ENCODE data around the gene CNNM2.

CNNM2 gene

DNA sequence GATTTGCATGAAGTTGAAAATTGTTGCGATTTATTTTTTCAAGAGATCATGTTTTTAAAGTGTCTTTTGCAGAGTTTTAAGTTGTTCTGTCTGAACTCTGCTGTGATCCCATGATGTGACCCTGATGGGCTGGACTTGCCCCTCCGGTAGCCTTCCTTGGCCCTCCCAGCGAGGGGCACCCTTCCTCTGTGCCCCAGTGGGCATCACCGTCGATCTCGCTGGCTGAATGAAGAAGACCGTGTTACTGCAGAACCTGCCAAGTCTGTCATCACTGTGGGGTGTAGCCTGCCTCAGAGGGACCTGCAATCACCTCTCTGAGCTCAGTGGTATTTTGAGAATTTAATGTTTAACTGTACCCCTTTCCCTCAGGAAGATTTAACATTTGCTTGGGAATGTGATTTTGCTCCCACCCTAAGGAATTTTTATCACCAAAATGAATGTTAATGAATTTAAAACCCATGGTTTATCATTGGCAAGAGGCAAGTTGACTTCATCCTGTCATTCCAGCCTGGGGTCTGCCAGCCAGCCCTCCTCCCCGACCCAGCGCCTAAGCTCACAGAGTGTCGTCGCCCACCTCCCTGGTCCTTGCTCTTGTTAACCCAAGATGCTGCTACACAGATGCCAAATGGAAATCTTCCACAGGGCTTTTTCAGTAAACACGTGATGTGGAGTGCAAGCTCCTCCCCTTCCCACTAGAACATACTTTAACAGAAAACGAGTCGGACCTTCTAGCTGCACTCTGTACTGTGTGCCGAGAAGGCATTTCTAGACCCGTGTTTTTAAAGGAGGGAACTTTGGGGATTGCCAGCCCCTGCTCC, 159.6 kb downstream of the CNNM2 start:
- H3K36me3 ChIP-seq (ENCODE audit: insufficient read depth, low read length), result peaks cover 8% of the 10 kb centered on the region
- H3K9ac ChIP-seq (ENCODE audit: low read depth, low read length), result no peak overlapping the region
- no peak overlapping the region for H3K4me3 ChIP-seq (ENCODE audit: low read length)
- no peaks in the 10 kb centered on the region for H3K4me1 ChIP-seq (ENCODE audit: insufficient read depth, low read length)
- H3K27me3 ChIP-seq (ENCODE audit: insufficient read depth, low read length), result no peaks in the 10 kb centered on the region
- WGBS, result 89% methylated on average over 16 of the region's 16 CpGs
- no peak overlapping the region for H3K27ac ChIP-seq (ENCODE audit: low read depth, low read length)
- H3K9me3 ChIP-seq (ENCODE audit: insufficient read depth, low read depth, low read length), result no peaks in the 10 kb centered on the region

DNA sequence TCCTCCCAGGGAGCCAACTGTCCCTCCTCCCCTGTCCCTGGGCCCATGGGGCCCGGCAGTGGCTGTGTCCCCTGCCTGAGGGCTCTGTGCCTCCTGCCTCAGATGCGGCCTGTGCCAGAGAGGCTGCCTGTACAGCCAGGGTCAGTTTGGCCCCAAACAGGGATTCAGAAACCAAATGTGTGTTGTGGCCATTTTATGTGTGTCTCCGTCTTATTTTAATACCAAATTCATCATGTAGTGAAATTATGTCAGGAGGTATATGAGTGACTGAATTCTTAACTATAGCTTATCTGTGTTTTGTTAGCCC, 160.2 kb downstream of the CNNM2 start:
- WGBS, result 87% methylated on average over 3 of the region's 3 CpGs
- Histone ChIP-seq H3K4me3 (ENCODE audit: low read length) (no peak overlapping the region), H3K27ac (ENCODE audit: low read depth, low read length) (no peak overlapping the region), H3K4me1 (ENCODE audit: insufficient read depth, low read length) (no peaks in the 10 kb centered on the region), H3K9me3 (ENCODE audit: insufficient read depth, low read depth, low read length) (no peaks in the 10 kb centered on the region), H3K9ac (ENCODE audit: low read depth, low read length) (no peak overlapping the region), H3K27me3 (ENCODE audit: insufficient read depth, low read length) (no peaks in the 10 kb centered on the region), H3K36me3 (ENCODE audit: insufficient read depth, low read length) (peaks cover 10% of the 10 kb centered on the region)

DNA sequence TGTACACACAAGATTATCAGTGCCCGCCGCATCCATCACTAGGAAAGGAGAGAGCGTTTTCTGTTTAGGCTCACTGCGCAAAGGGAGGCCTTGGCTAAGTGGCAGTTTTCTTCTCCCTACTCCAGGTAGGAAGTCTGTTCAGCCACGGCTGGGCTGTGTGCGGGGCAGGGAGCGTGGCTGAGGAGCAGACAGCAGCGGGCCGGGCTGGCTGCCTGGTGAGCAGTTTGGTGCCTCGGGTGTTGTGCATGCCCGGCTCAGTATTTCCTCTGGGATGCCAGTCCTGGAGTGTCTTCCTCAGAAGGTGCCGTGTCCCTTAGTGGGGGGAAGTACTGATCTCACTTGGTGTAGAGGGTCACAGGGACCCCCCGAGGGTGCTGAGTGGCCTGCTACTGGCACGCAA, 160.6 kb downstream of the CNNM2 start:
- Histone ChIP-seq H3K4me1 (ENCODE audit: insufficient read depth, low read length) (no peaks in the 10 kb centered on the region), H3K27me3 (ENCODE audit: insufficient read depth, low read length) (no peaks in the 10 kb centered on the region), H3K27ac (ENCODE audit: low read depth, low read length) (no peak overlapping the region), H3K9me3 (ENCODE audit: insufficient read depth, low read depth, low read length) (no peaks in the 10 kb centered on the region), H3K36me3 (ENCODE audit: insufficient read depth, low read length) (peaks cover 14% of the 10 kb centered on the region), H3K4me3 (ENCODE audit: low read length) (no peak overlapping the region), H3K9ac (ENCODE audit: low read depth, low read length) (no peak overlapping the region)
- WGBS, result 92% methylated on average over 14 of the region's 14 CpGs

DNA sequence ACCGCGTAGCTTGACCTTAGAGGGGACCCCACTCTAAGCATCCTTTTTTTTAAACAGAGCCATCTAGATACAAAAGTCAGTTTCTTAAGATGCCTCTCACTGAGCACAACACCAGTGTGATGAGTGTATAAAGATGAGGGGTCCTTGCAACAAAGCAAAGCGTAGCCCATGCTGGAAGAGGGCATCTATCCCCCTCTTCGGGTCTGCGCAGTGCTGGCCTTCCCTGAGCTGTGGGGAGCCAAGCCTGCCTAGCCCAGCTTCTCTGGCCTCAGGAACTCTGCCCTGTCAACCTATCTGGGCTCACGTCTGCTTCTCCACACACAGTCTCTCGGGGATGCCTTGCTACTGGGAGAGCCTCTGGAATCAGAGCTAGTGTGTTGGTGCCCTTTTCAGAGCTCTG, 161.0 kb downstream of the CNNM2 start:
- Histone ChIP-seq H3K9ac (ENCODE audit: low read depth, low read length) (no peak overlapping the region), H3K9me3 (ENCODE audit: insufficient read depth, low read depth, low read length) (no peaks in the 10 kb centered on the region), H3K4me3 (ENCODE audit: low read length) (no peak overlapping the region), H3K27ac (ENCODE audit: low read depth, low read length) (no peak overlapping the region), H3K27me3 (ENCODE audit: insufficient read depth, low read length) (no peaks in the 10 kb centered on the region), H3K36me3 (ENCODE audit: insufficient read depth, low read length) (peaks cover 18% of the 10 kb centered on the region), H3K4me1 (ENCODE audit: insufficient read depth, low read length) (no peaks in the 10 kb centered on the region)
- 97% methylated on average over 7 of the region's 7 CpGs for WGBS

DNA sequence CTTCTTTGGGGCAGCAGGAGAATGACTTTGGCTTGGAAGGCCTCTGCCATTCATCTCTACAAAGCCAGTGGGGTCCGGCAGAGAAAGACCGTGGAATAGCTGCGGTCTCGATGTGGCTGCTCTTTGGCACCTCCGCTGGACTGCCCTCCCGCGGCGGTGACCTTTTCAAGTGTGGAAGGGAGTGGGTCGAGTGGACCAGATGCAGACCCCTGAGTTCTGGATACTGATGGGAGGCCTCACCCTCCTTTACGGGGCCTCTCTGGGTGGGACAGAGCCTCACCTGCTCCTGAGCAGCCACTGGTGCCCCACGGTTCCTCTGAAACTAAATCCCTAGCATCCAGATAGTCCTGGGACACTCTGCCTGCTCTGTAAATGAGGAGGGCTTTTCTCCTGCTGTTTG, 161.9 kb downstream of the CNNM2 start:
- Histone ChIP-seq H3K9ac (ENCODE audit: low read depth, low read length) (no peak overlapping the region), H3K27ac (ENCODE audit: low read depth, low read length) (no peak overlapping the region), H3K9me3 (ENCODE audit: insufficient read depth, low read depth, low read length) (no peaks in the 10 kb centered on the region), H3K4me3 (ENCODE audit: low read length) (no peak overlapping the region), H3K27me3 (ENCODE audit: insufficient read depth, low read length) (no peaks in the 10 kb centered on the region), H3K36me3 (ENCODE audit: insufficient read depth, low read length) (peaks cover 20% of the 10 kb centered on the region), H3K4me1 (ENCODE audit: insufficient read depth, low read length) (no peaks in the 10 kb centered on the region)
- WGBS, result 91% methylated on average over 11 of the region's 11 CpGs

DNA sequence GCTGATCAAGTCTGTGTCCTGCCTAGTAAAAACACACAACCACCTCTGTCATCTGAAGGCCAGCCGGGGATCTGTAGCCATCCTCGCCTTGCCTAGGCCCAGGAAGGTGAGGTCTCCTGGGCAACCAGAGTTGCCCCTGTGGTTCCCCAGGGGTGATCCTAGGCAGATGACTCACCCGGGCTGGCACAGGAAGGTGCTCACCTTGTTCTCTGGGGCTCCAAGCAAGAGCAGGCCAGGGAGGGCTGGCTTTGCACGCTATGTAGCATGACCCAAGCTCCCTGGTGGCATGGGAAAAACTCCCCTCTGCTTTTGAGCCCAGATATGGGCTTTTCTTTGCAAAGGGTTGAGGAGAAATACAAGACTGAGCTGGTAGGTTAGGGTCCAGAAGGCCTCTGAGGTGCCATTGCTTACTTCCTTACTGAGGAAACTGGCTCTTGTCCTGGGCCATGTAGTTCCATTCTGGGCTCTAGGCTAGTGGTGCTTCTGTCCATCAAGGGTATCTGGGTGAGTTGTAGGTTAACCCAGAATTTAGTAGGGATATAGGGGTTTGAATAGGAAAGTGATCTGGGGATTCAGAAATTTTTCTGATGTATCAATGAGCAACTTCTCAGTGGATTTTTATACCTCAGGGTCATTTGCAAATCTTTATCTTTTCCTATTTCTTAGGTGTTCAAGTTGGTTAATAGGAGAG, 162.9 kb downstream of the CNNM2 start:
- H3K27me3 ChIP-seq (ENCODE audit: insufficient read depth, low read length), result no peaks in the 10 kb centered on the region
- no peak overlapping the region for H3K9ac ChIP-seq (ENCODE audit: low read depth, low read length)
- H3K27ac ChIP-seq (ENCODE audit: low read depth, low read length), result no peak overlapping the region
- no peak overlapping the region for H3K4me3 ChIP-seq (ENCODE audit: low read length)
- H3K36me3 ChIP-seq (ENCODE audit: insufficient read depth, low read length), result peaks cover 31% of the 10 kb centered on the region
- H3K4me1 ChIP-seq (ENCODE audit: insufficient read depth, low read length), result no peaks in the 10 kb centered on the region
- WGBS, result 93% methylated on average over 4 of the region's 4 CpGs
- no peaks in the 10 kb centered on the region for H3K9me3 ChIP-seq (ENCODE audit: insufficient read depth, low read depth, low read length)

DNA sequence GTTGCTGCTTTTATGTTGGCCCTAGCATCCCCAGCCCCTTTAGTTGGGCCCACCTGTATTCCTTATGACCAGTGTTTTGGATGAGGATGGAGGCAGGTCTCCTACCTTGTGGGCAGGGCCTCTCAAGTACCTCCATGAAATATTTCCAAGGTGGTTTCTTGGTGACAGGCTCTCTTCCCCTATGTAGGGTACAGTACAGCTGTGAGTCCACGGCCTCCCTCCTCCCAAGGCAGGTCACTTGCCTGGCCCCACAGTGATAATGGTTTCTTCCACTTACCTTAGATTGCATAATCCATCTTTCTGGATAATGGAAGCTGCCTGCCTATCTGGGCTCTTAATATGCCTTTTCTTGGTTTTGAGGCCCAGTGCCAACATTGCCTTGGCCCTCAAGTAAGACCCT, 164.6 kb downstream of the CNNM2 start:
- no peak overlapping the region for H3K4me3 ChIP-seq (ENCODE audit: low read length)
- 94% methylated on average over 1 of the region's 1 CpG for WGBS
- no peaks in the 10 kb centered on the region for H3K9me3 ChIP-seq (ENCODE audit: insufficient read depth, low read depth, low read length)
- no peaks in the 10 kb centered on the region for H3K4me1 ChIP-seq (ENCODE audit: insufficient read depth, low read length)
- H3K36me3 ChIP-seq (ENCODE audit: insufficient read depth, low read length), result peaks cover 36% of the 10 kb centered on the region
- no peaks in the 10 kb centered on the region for H3K27me3 ChIP-seq (ENCODE audit: insufficient read depth, low read length)
- H3K9ac ChIP-seq (ENCODE audit: low read depth, low read length), result no peak overlapping the region
- no peak overlapping the region for H3K27ac ChIP-seq (ENCODE audit: low read depth, low read length)

DNA sequence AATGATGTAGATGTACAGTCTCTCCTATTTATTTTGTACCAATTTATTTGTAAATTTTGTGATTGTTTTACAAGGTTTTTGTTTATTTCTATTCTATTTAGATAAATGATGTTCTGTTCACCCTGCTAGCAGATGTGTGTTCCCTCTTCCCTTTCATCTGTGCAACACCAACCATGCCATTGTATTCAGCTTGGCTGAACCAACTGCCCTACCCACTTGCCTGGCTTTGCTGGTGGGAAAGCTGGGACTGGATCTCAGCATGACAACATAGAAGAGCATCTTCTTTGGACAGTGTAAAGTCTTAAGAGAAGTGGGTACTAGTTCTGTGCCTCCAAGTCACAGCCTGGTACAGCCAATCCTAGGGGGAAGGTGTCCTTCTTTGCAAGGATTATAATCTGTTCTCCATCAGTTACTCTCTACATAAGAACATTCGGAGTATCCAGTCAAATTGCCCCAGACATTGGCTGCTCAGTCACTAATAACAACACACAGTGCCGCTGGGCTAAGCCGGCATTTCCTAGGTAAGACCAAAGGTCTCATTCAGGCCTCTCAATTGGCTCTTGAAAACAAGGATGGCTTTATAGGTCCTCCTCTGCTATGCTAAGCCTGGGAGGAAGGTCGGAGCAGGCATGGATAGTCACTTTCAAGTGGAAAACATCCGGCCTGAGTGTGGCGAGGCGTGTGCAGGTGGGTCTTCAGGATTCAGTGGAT, 165.3 kb downstream of the CNNM2 start:
- no peaks in the 10 kb centered on the region for H3K9me3 ChIP-seq (ENCODE audit: insufficient read depth, low read depth, low read length)
- H3K9ac ChIP-seq (ENCODE audit: low read depth, low read length), result no peak overlapping the region
- H3K36me3 ChIP-seq (ENCODE audit: insufficient read depth, low read length), result peaks cover 42% of the 10 kb centered on the region
- no peak overlapping the region for H3K4me3 ChIP-seq (ENCODE audit: low read length)
- no peaks in the 10 kb centered on the region for H3K4me1 ChIP-seq (ENCODE audit: insufficient read depth, low read length)
- H3K27ac ChIP-seq (ENCODE audit: low read depth, low read length), result no peak overlapping the region
- 95% methylated on average over 7 of the region's 7 CpGs for WGBS
- H3K27me3 ChIP-seq (ENCODE audit: insufficient read depth, low read length), result no peaks in the 10 kb centered on the region

DNA sequence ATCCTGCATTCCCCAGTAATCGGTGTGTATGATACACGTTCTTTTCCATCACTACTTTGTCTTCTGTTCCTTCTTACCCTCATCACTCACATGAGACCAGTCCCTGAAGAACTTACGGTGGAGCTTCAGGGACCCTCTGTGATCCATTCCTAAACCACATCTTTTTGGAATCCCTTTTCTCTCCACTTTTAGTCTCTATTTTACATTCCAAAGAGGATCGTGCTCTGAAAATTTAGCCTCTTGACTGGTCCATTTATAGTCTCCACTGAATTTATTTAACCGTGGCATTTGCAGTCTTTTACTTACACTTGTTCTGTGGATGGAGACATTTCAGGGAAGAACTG, 165.9 kb downstream of the CNNM2 start:
- WGBS, result 93% methylated on average over 5 of the region's 5 CpGs
- peaks cover 47% of the 10 kb centered on the region for H3K36me3 ChIP-seq (ENCODE audit: insufficient read depth, low read length)

DNA sequence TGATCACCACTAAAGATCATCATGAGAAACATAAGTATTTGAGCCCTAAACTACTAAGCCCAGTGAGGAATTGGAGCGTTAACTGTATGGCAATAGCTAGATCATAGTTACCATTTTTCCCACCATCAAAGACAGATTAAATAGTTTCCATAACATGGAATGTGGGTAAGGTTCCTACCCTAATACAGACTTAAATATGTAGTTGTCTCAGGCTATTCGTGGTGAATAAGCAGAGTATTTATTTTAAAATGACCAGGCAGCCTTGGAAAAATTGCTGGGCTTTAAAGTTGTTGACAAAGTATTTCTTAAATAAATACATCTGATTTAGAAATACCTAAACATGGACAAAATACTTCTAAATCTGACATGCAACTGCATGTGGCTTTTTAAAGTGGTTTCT, 168.2 kb downstream of the CNNM2 start:
- no peaks in the 10 kb centered on the region for H3K4me1 ChIP-seq (ENCODE audit: insufficient read depth, low read length)
- no peak overlapping the region for H3K4me3 ChIP-seq (ENCODE audit: low read length)
- H3K27ac ChIP-seq (ENCODE audit: low read depth, low read length), result no peak overlapping the region
- no peaks in the 10 kb centered on the region for H3K9me3 ChIP-seq (ENCODE audit: insufficient read depth, low read depth, low read length)
- H3K9ac ChIP-seq (ENCODE audit: low read depth, low read length), result no peak overlapping the region
- H3K36me3 ChIP-seq (ENCODE audit: insufficient read depth, low read length), result peaks cover 70% of the 10 kb centered on the region
- H3K27me3 ChIP-seq (ENCODE audit: insufficient read depth, low read length), result no peaks in the 10 kb centered on the region
- 100% methylated on average over 2 of the region's 2 CpGs for WGBS

More for the DNA sequence above, 165.9 kb downstream of the CNNM2 start:
- H3K27me3 ChIP-seq (ENCODE audit: insufficient read depth, low read length), result no peaks in the 10 kb centered on the region
- H3K9ac ChIP-seq (ENCODE audit: low read depth, low read length), result no peak overlapping the region
- no peak overlapping the region for H3K27ac ChIP-seq (ENCODE audit: low read depth, low read length)
- H3K4me1 ChIP-seq (ENCODE audit: insufficient read depth, low read length), result no peaks in the 10 kb centered on the region
- no peaks in the 10 kb centered on the region for H3K9me3 ChIP-seq (ENCODE audit: insufficient read depth, low read depth, low read length)
- H3K4me3 ChIP-seq (ENCODE audit: low read length), result no peak overlapping the region

DNA sequence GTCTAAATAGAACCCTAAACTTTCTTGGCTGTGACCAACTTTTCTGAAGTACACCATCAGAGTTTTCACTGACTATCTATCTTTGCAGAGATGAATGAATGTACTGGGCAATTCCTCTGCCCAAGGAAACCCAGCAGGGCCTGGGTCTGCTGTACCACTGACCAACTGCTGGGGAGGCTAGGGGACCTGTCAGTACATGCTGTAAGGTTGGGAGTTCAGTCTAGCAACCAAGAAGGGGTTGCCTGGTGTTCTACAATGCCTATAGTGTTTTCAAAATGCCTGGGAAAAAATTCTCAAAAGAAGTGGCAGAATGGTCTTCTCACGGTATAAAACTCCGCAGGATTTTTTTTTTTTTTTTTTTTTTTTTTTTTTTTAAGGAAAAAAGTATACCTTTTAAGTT, 168.7 kb downstream of the CNNM2 start:
- Histone ChIP-seq H3K27ac (ENCODE audit: low read depth, low read length) (no peak overlapping the region), H3K9me3 (ENCODE audit: insufficient read depth, low read depth, low read length) (no peaks in the 10 kb centered on the region), H3K4me3 (ENCODE audit: low read length) (no peak overlapping the region), H3K9ac (ENCODE audit: low read depth, low read length) (no peak overlapping the region), H3K27me3 (ENCODE audit: insufficient read depth, low read length) (no peaks in the 10 kb centered on the region), H3K4me1 (ENCODE audit: insufficient read depth, low read length) (no peaks in the 10 kb centered on the region), H3K36me3 (ENCODE audit: insufficient read depth, low read length) (peaks cover 75% of the 10 kb centered on the region)
- WGBS, result no CpG with 5 or more reads among the region's 2 CpGs

All from HUES64 (cell line).